GM13976 (cell line): Measurements from ENCODE around the gene DRAM1.

Experiments used
- DNase-seq: peaks from one replicate; pipeline ENCODE4 v3.0.0; 2012; ENCODE audit warnings: low spot score
- in situ Hi-C: fragments of 300-500 bp; cut with MboI; formaldehyde crosslinking; loops from one replicate; pipeline ENCODE4 v1.12.0; 2022; ENCODE audit warnings: low sequenced_read_pairs, mixed read lengths, inconsistent platforms; ENCODE audit not compliant: unreplicated experiment
- TF ChIP-seq, protein P1 (sequence below): IDR thresholded peaks from 2 replicates; pipeline ENCODE4 v1.5.1; 2012; ENCODE audit warnings: borderline replicate concordance, mild to moderate bottlenecking; ENCODE audit not compliant: insufficient read depth; ENCODE audit errors: extremely low read depth, missing control alignments, control extremely low read depth

DRAM1 gene

DNA sequence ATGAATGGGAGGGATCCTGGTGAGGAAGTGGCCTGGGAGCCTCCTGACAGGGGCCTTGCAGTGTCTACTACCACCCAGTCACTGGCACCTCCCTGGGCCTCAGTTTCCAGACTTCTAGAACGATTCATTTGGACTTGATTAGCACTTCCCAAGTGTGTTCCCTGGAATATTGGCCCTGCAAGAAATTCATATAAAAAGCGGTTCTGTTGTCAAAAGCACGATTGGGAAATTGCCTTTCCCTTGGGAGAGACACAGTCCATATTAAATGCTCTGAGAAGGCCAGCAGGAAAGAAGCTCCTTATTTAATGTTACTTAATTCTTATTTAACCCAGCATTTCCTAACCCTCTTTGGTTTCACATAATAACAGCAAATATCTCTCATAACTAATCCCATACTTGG lies 61.9 kb downstream of the DRAM1 start:
- in situ Hi-C loops, result loop anchor here (10.0 kb wide), 1 partner anchor 795 kb away; no protein-coding TSS in a partner anchor
- TF ChIP-seq, protein P1, sequence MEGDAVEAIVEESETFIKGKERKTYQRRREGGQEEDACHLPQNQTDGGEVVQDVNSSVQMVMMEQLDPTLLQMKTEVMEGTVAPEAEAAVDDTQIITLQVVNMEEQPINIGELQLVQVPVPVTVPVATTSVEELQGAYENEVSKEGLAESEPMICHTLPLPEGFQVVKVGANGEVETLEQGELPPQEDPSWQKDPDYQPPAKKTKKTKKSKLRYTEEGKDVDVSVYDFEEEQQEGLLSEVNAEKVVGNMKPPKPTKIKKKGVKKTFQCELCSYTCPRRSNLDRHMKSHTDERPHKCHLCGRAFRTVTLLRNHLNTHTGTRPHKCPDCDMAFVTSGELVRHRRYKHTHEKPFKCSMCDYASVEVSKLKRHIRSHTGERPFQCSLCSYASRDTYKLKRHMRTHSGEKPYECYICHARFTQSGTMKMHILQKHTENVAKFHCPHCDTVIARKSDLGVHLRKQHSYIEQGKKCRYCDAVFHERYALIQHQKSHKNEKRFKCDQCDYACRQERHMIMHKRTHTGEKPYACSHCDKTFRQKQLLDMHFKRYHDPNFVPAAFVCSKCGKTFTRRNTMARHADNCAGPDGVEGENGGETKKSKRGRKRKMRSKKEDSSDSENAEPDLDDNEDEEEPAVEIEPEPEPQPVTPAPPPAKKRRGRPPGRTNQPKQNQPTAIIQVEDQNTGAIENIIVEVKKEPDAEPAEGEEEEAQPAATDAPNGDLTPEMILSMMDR, result no peak
- DNase-seq, result no peak

DNA sequence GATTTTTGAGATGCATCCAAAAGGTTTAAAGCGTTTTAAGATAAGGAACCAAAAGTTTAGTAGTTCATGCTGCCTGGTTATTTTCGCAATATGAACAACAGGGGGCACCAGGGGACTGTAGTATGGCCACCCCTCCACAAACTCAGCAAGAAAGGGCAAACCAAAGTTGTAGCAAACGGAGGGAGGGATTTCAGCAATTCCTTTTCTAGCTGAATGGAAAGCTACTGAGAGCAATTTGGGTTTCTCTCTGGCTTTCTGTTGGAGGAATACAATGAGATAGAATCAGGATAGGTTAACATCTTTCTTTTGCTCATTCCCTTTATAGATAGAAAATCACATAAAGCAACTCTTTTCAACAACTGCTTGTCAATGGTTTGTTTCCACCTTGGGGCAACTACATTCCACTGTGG lies 62.5 kb downstream of the DRAM1 start:
- DNase-seq, result peak; percentile 27
- TF ChIP-seq, protein P1, result peak; percentile 66
- in situ Hi-C loops, result loop anchor here (10.0 kb wide), 1 partner anchor 795 kb away; no protein-coding TSS in a partner anchor

GRCh38 chr12:101940400-101940950 lies 63.1 kb downstream of the DRAM1 start:
- in situ Hi-C loops, result no loop called here
- no peak for DNase-seq
- TF ChIP-seq, protein P1, result no peak

DNA sequence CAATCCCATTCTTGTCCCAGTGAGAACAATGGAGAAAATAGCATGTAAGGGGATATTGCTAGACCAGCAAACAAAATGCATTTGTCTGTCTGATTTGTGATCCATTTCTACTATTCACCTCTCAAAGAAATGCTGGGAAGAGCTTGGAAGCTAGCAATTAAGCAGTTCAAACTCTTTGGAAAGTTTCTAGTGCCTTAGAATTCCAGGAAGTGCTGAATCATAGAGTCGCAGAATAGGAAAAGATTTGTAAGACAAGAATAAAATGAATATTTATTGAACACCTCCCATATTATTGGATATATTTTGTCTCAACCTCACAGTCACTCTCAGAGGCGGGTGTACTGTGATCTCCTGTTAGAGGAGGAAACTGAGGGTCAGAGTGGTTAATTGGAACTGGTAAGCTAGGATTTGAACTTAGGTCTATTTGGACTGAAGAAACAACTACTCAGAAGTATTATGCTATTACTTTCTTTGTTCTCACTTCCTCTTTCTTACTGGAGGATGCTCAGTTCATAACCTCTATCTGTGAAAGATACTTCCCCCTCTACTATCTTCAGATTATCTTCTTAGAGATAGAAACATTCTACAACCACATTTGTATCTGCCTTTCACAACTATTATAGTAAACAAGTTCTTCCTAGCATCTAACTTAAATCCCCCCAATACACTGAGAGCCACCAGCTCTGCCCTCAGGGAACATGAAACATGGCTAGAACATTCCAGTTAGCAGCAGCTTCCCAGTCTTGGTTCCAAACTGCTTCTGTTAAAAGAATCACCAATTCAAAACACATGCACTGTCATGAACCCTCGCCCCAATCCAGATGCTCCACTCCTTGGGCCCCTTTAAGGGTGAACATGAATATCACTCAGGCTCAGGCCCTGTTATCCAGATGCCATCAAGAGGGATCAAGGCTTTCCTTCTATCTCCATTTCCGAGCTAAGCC lies 64.2 kb downstream of the DRAM1 start:
- in situ Hi-C loops, result no loop called here
- peak; percentile 44 for DNase-seq
- TF ChIP-seq, protein P1, result no peak

GRCh38 chr12:101942250-101942605 lies 64.8 kb downstream of the DRAM1 start:
- DNase-seq, result no peak
- TF ChIP-seq, protein P1, result no peak
- in situ Hi-C loops, result no loop called here

DNA sequence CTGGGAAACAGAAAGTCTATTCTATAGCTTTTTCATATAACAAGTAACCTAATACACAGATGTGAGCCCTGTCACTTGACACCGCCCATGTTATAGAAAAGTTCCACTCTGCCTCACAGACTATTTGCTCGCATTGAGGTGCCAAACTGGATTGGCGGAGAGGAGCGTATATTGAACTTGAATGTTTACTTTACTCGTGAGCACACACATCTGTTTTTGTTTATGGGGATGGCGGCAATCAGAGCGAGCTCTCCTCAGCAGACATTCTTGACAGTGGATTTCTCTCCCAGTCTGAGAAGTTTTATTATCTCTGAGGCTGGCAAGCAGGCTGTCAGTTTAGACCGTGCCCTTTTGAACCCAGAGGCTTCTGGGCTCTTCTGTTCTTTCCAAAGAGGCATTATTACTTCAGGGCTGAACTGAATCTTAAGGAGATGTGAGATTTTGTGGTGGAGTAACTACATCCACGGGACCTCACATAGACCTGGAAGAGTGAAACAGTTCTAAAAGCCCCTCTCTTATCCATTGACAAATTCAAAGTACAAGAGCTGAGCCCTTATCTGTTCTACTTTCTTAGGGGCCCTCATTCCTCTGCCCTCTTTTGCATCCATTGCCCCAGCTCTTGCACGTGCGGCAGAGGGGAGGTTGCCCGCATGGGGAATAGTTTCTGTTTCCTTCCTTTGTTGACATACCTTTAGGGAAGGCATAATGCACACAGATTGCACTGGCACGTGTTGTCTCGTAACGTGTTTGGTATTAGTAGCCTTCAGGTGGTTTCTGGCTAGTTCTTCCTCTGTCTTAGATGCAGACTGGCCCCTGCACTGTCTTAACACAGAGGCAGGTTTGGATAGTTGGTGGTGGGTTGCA lies 68.2 kb downstream of the DRAM1 start:
- TF ChIP-seq, protein P1, result no peak
- in situ Hi-C loops, result no loop called here
- DNase-seq, result no peak
